Activated CD8-positive, alpha-beta memory T cell treated with anti-CD3 and anti-CD28 coated beads, Interleukin-2, amount 10 ng/mL, durations not matched to agents 7 days and 5 days (primary cell): Measurements from ENCODE around the gene EBI3. TPM values are rescaled to one million over a fixed set of nuclear protein-coding genes. Genes with fewer than 3 reads are reported as not detected.
A peak's percentile ranks its signal among the peaks of the same experiment; 100 is the strongest.
"Not testable (repeated sequence)": the region's sequence is repeated elsewhere in the genome, so short reads cannot be mapped to it uniquely, and the experiment has no call there.

Experiments
- ATAC-seq: fragments of 150-1000 bp; cut with Tn5 transposase; one replicate; pipeline ENCODE4 v1.10.0; 2021; ENCODE audit warnings: moderate library complexity
- CTCF ChIA-PET: fragments of 350-600 bp; sonication (Branson Sonifier 250); formaldehyde crosslinking; loops from one replicate; lab custom pipeline; 2021; ENCODE audit warnings: antibody characterized with exemption; lab: Charles Lee
- DNase-seq: peaks from one replicate; pipeline ENCODE4 v3.0.0-alpha.2; 2020
- H3K27ac Mint-ChIP-seq: one replicate; pipeline ENCODE4 v1.8.0; 2021; ENCODE audit warnings: mild to moderate bottlenecking, mixed read lengths
- H3K27me3 Mint-ChIP-seq: one replicate; pipeline ENCODE4 v1.8.0; 2021; ENCODE audit warnings: mixed read lengths
- H3K36me3 Mint-ChIP-seq: one replicate; pipeline ENCODE4 v1.8.0; 2021; ENCODE audit warnings: mild to moderate bottlenecking, mixed read lengths
- H3K4me1 Mint-ChIP-seq: one replicate; pipeline ENCODE4 v1.8.0; 2021; ENCODE audit warnings: mixed read lengths
- H3K4me3 Mint-ChIP-seq: one replicate; pipeline ENCODE4 v1.8.0; 2021; ENCODE audit warnings: mild to moderate bottlenecking, moderate library complexity, mixed read lengths
- H3K9me3 Mint-ChIP-seq: one replicate; pipeline ENCODE4 v1.8.0; 2022; ENCODE audit warnings: low read depth, mixed read lengths
- total RNA-seq, 2 experiments: library from RNA; stranded (reverse); gene quantifications; one replicate each; pipeline ENCODE4 v1.2.3, GENCODE V29; 2021

EBI3 gene
- total RNA-seq, 2 experiments from 2014 or later, result 2.6 to 14.7 TPM

DNA sequence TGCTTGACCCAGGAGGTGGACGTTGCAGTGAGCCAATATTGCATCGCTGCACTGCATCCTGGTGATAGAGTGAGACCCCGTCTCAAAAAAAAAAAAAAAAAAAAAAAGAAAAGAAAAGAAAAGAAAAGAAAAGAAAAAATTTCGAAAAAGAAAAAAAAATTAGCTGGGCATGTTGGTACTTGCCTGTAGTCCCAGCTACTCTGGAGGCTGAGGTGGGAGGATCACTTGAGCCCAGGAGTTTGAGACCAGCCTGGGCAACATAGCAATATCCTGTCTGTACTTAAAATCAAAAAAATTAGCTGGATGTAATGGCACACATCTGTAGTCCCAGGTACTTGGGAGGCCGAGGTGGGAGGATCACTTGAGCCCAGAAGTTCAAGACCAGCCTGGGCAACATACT, 2.8 kb downstream of the EBI3 start:
- not testable (repeated sequence) for H3K4me3 Mint-ChIP-seq, H3K27me3 Mint-ChIP-seq, ATAC-seq, H3K36me3 Mint-ChIP-seq, DNase-seq, H3K27ac Mint-ChIP-seq, H3K9me3 Mint-ChIP-seq, H3K4me1 Mint-ChIP-seq
- CTCF ChIA-PET, result interaction anchor here (0.6 to 4.0 kb wide), 7 partner anchors 10 to 352 kb away, joined by 3 to 14 read pairs (median 4); partner anchors contain the start of genes MPND and YJU2

DNA sequence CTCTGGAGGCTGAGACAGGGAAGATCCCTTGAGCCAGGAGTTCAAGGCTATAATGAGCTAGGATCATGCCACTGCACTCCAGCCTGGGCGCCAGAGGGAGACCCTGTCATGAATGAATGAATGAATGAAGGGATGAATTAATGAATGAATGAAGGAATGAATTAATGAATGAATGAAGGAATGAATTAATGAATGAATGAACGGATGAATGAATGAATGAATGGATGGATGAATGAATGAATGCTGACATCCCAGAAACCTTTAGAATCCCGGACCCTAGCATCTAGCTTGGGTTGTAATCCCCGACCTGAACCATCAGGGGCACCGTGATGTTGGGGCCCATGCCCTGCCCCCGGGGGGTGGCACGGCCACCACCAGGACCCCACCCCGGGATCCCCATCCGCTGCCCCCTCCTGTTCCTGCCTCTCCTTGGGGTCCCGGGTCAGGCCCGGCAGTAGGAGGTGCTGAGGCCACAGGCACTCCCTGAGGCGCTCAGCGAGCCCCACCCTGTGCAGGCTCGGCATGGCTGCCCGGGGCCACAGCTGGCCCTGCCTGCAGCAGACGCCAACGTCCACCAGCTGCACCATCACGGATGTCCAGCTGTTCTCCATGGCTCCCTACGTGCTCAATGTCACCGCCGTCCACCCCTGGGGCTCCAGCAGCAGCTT, 3.4 kb downstream of the EBI3 start:
- no peak overlapping the region for H3K27ac Mint-ChIP-seq
- no peaks in the 10 kb centered on the region for H3K27me3 Mint-ChIP-seq
- H3K4me1 Mint-ChIP-seq, result peaks cover 8% of the 10 kb centered on the region
- no peaks in the 10 kb centered on the region for H3K9me3 Mint-ChIP-seq
- H3K4me3 Mint-ChIP-seq, result no peak overlapping the region
- DNase-seq, result no peak
- CTCF ChIA-PET, result interaction anchor here (0.6 to 4.0 kb wide), 9 partner anchors 11 to 353 kb away, joined by 3 to 14 read pairs (median 4); partner anchors contain the start of genes CREB3L3, MPND and YJU2
- no peaks in the 10 kb centered on the region for H3K36me3 Mint-ChIP-seq
- ATAC-seq, result no peak

DNA sequence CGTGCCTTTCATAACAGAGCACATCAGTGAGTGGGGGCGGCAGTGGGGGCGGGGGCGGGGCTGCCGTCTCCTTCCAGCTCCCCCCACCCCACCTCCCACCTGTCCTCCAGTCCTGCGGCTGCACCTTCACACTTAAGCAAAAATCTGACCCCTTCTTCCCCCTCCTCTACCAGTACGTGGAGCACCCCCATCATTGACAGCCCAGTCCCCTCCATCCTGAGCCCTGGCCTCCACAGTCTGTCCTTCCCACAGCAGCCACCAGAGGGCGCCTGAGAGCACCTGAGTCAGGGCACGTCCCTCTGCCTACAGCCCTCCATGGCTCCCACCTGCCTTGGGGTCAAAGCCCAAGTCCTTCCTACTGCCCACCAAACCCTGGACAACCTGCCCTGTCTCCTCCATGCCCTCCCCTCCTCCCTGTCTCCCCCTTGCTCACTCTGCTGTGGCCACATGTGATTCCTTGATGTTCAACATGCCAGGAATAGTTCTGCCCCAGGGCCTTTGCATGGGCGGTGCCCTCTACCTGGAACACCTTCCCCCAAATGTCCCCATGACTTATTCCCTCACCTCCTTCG, 4.0 kb downstream of the EBI3 start:
- H3K4me1 Mint-ChIP-seq, result peaks cover 8% of the 10 kb centered on the region
- no peak overlapping the region for H3K4me3 Mint-ChIP-seq
- H3K9me3 Mint-ChIP-seq, result no peaks in the 10 kb centered on the region
- H3K27me3 Mint-ChIP-seq, result no peaks in the 10 kb centered on the region
- DNase-seq (peak; percentile 85), ATAC-seq (peak; percentile 65)
- H3K27ac Mint-ChIP-seq, result no peak overlapping the region
- H3K36me3 Mint-ChIP-seq, result no peaks in the 10 kb centered on the region
- CTCF ChIA-PET, result interaction anchor here (0.8 to 4.0 kb wide), 10 partner anchors 10 to 119 kb away, joined by 3 to 14 read pairs (median 4); partner anchors contain the start of genes CREB3L3, MPND and YJU2

DNA sequence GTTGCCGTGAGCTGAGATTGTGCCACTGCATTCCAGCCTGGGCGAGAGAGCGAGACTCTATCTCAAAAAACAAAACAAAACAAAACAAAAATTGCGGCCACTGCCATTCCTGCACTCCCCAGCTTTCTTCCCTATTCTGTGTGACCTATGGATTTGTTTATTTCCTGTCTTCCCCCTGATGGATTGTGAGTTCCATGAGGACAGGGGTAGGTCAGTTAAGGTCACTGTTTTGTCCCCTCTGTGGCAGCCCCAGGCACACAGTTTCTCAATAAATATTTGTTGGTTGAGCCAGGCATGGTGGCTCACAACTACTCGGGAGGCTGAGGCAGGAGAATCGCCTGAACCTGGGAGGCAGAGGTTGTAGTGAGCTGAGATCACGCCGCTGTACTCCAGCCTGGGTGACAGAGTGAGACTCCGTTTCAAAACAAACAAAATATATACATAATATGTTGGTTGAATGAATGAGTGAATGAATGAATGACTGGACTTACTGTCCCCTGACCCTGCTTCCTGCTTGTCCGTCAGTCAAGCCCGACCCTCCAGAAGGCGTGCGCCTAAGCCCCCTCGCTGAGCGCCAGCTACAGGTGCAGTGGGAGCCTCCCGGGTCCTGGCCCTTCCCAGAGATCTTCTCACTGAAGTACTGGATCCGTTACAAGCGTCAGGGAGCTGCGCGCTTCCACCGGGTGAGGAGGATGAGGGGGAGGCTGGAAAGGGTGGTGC, 5.0 kb downstream of the EBI3 start:
- peaks cover 6% of the 10 kb centered on the region for H3K4me1 Mint-ChIP-seq
- H3K27ac Mint-ChIP-seq, result no peak overlapping the region
- CTCF ChIA-PET, result interaction anchor here (0.8 to 4.0 kb wide), 6 partner anchors 9 to 118 kb away, joined by 3 to 14 read pairs (median 4); partner anchors contain the start of gene YJU2
- DNase-seq (no peak), ATAC-seq (no peak)
- no peak overlapping the region for H3K4me3 Mint-ChIP-seq
- H3K9me3 Mint-ChIP-seq, result no peaks in the 10 kb centered on the region
- H3K27me3 Mint-ChIP-seq, result no peaks in the 10 kb centered on the region
- H3K36me3 Mint-ChIP-seq, result no peaks in the 10 kb centered on the region

DNA sequence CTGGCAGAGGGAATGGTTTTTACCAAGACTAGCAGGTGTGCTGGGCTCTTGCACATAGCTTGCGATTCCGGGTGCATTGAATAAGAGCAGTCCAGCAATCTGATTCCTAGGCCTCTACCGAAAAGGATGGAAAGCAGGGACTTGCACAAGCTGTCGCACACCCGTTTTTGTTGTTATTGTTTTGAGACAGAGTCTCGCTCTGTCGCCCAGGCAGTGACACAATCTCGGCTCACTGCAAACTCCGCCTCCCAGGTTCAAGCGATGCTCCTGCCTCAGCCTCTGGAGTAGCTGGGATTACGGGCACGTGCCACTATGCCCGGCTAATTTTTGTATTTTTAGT, 5.5 kb downstream of the EBI3 start:
- H3K9me3 Mint-ChIP-seq, result no peaks in the 10 kb centered on the region
- no peak for ATAC-seq
- CTCF ChIA-PET, result interaction anchor here (0.7 to 4.0 kb wide), 2 partner anchors 13 to 326 kb away, joined by 3 to 14 read pairs; no protein-coding TSS in a partner anchor
- H3K27me3 Mint-ChIP-seq, result no peaks in the 10 kb centered on the region
- no peaks in the 10 kb centered on the region for H3K36me3 Mint-ChIP-seq
- no peak overlapping the region for H3K4me3 Mint-ChIP-seq
- peaks cover 1% of the 10 kb centered on the region for H3K4me1 Mint-ChIP-seq
- no peak for DNase-seq
- no peak overlapping the region for H3K27ac Mint-ChIP-seq

DNA sequence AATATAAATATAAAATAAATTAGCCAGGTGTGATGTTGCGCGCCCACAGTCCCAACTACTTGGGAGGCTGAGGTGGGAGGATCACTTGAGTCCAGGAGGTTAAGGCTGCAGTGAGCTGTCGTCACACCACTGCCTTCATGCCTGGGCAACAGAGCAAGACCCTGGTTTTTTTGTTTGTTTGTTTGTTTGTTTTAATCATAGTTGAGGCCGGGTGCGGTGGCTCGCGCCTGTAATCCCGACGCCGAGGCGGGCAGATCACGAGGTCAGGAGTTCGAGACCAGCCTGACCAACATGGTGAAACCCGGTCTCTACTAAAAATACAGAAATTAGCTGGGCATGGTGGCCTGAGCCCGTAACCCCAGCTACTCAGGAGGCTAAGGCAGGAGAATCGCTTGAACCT, 8.2 kb downstream of the EBI3 start:
- H3K27ac Mint-ChIP-seq, ATAC-seq, H3K27me3 Mint-ChIP-seq, H3K9me3 Mint-ChIP-seq, CTCF ChIA-PET, H3K4me3 Mint-ChIP-seq, H3K36me3 Mint-ChIP-seq, DNase-seq, H3K4me1 Mint-ChIP-seq: not testable (repeated sequence)

DNA sequence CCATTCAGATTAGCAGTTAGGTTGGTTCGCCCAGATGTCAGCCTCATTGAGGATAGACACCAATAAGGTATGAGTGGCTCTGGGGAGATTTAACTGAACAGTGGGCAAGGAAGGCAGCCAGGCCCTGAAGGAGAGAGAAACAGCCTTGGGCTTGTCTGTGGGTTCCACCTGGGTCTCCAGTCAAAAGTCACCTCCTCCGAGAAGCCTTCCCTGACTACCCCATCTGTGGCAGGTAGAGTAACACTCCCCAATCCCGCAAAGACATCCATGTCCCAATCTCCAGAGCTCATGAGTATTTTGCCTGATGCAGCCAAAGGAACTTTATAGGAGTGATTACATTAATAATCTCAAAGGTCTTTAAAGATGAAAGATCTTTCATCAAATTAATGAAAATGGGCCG, 9.5 kb downstream of the EBI3 start:
- Mint-ChIP-seq H3K36me3 (no peaks in the 10 kb centered on the region), H3K9me3 (peaks cover 2% of the 10 kb centered on the region), H3K27ac (no peak overlapping the region), H3K4me3 (no peak overlapping the region), H3K27me3 (no peaks in the 10 kb centered on the region), H3K4me1 (no peaks in the 10 kb centered on the region)
- CTCF ChIA-PET, result interaction anchor here (1.6 kb wide), 1 partner anchor 9 kb away, joined by 4 read pairs; no protein-coding TSS in a partner anchor
- DNase-seq (no peak), ATAC-seq (no peak)

DNA sequence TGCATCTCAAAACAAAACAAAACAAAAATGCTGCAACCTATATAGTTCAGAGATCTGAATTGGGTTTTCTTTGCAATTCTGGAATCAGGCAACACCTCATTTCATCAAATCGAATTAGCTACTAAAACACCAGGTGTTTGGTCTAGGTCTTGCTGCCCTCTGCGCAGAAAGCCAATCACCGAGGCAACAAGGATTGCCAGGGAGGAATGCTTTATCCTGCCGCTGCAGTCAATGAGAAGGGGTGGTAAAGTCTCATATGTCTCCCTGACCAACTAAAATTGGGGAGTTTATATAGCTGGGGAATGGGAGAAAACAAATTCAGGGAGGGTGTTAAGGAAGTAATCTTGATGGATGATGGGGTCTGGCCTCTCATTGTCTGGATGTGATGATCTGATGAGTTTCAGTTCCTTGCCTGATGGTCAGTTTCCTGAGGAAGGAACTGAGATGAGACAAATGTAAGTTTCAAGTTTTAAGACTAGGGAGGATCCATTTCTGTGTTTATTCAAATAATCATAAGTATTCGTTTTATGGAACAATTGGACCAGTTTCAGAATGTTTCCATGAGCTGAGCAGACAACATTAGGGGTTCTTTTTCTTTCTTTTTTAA, 12.6 kb downstream of the EBI3 start:
- Mint-ChIP-seq H3K27ac (no peak overlapping the region), H3K36me3 (no peaks in the 10 kb centered on the region), H3K9me3 (peaks cover 2% of the 10 kb centered on the region), H3K4me3 (no peak overlapping the region), H3K4me1 (peaks cover 9% of the 10 kb centered on the region), H3K27me3 (no peaks in the 10 kb centered on the region)
- no peak for DNase-seq
- ATAC-seq, result no peak
- CTCF ChIA-PET, result interaction anchor here (0.7 to 1.6 kb wide), 3 partner anchors 22 to 254 kb away, joined by 3 to 4 read pairs (median 3); no protein-coding TSS in a partner anchor

DNA sequence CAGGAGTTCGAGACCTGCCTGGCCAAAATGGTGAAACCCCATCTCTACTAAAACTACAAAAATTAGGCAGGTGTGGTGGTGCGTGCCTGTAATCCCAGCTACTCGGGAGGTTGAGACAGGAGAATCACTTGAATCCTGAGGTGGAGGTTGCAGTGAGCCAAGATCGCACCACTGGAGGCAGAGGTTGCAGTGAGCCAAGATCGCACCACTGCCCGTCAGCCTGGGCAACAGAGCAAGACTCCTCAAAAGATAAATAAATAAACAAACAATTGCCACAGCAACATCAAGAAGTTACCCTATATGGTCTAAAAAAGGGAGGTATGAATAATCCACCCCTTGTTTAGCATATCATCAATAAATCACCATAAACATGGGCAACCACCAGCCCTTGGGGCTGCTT, 16.6 kb downstream of the EBI3 start:
- Mint-ChIP-seq H3K27ac (peak overlapping the region; percentile 97), H3K4me1 (peaks cover 21% of the 10 kb centered on the region), H3K36me3 (peaks cover 19% of the 10 kb centered on the region), H3K4me3 (peak overlapping the region; percentile 85)
- H3K9me3 Mint-ChIP-seq, DNase-seq, H3K27me3 Mint-ChIP-seq, ATAC-seq, CTCF ChIA-PET: not testable (repeated sequence)

DNA sequence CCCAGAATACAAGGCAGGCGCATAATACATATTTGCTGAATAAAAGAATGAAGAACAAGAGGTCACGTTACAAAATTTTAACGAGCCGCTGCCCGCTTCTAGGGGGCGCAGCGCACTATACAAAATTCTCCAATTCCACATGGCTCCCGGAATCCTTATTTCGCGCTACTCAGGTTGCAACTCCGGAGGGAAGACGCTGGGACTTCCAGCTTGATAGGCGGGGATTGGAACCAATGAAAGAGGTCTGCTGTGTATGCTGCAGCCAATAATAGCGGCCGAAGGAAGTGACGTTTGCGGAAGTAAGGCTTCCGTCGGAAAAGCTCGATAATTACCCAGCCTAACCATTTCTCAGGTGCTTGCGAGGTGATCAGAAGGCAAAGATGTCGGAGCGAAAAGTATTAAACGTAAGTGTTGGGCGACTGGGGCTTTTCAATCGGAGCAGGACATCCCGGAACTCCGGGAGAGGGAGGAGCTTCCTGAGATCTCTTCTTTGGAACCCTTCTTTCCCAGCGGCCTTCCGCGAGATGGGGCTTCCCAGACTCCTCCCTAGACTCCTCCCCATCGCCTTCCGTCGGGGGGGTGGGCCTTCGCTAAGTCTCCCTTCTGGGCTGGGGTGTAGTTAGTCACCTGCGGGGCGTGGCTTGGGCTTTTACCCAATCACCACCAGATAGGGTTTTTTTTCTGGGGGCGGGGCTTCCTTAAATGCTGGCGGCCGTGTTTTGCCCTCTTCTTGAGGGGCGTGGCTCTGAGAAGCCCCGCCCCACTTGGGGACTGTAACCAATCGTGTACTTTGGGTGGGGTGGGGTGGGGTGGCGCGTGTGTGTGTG, 17.7 kb downstream of the EBI3 start, which contains the start of gene YJU2:
Gene YJU2, plus strand, starts transcription at position 314 of the 827 bp plus-strand sequence. Its CDS starts 67 bp downstream, at position 381.
- Mint-ChIP-seq H3K27ac (peak within 1 kb of the TSS; percentile 97), H3K4me1 (peaks cover 21% of the 10 kb centered on the region), H3K9me3 (peaks cover 2% of the 10 kb centered on the region), H3K27me3 (no peaks in the 10 kb centered on the region), H3K4me3 (peak within 1 kb of the TSS; percentile 85), H3K36me3 (peaks cover 30% of the 10 kb centered on the region)
- DNase-seq (peak; percentile 99), ATAC-seq (peak; percentile 98)
- CTCF ChIA-PET, result interaction anchor here (0.8 to 1.4 kb wide), 12 partner anchors 9 to 485 kb away, joined by 3 to 12 read pairs (median 4); partner anchors contain the start of genes CHAF1A, MPND, MRPL54 and SH3GL1

DNA sequence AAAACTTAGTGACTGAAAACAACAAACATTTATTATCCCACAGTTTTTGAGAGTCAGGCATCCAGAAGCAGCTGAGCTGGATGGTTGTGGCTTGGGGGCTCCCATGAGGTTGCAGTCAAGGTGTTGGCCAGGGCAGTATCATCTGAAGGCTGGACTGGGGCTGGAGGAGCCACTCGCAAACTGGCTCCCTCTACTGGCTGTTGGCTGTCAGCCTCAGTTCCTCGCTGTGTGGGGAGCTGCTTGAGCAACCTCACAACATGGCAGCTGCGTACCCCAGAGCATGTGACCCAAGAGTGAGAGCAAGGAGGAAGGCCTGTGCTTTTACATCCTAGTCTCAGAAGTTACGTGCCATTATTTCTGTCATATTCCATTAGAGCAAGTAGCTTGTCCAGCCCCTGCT, 27.2 kb downstream of the EBI3 start:
- no peaks in the 10 kb centered on the region for H3K4me1 Mint-ChIP-seq
- H3K9me3 Mint-ChIP-seq, result peaks cover 5% of the 10 kb centered on the region
- H3K36me3 Mint-ChIP-seq, result peaks cover 63% of the 10 kb centered on the region
- H3K4me3 Mint-ChIP-seq, result no peak overlapping the region
- ATAC-seq, result no peak
- H3K27ac Mint-ChIP-seq, result no peak overlapping the region
- CTCF ChIA-PET, result interaction anchor here (1.3 to 1.5 kb wide), 3 partner anchors 9 to 96 kb away, joined by 4 to 8 read pairs (median 5); partner anchors contain the start of gene YJU2
- H3K27me3 Mint-ChIP-seq, result no peaks in the 10 kb centered on the region
- DNase-seq, result no peak

DNA sequence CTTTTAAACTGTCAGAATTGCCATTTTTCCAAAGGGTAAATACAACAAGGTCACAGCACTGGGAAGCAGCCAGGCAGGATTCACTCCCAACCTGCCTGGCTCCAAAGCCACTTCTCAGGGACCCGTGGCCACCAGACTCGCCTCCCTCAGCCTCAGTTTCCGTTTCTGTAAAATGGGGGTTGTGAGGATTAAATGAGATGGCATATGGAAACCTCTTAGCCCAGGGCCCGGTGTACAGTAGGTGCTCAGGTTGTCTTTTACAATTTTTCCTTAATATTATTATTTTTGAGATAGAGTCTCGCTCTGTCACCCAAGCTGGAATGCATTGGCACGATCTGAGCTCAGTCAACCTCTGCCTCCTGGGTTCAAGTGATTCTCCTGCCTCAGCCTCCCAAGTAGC, 27.7 kb downstream of the EBI3 start:
- H3K4me3 Mint-ChIP-seq, result no peak overlapping the region
- no peak overlapping the region for H3K27ac Mint-ChIP-seq
- H3K9me3 Mint-ChIP-seq, result peaks cover 5% of the 10 kb centered on the region
- no peaks in the 10 kb centered on the region for H3K4me1 Mint-ChIP-seq
- CTCF ChIA-PET, result interaction anchor here (1.3 to 1.5 kb wide), 3 partner anchors 10 to 95 kb away, joined by 4 to 8 read pairs (median 5); partner anchors contain the start of gene YJU2
- ATAC-seq (no peak), DNase-seq (no peak)
- H3K36me3 Mint-ChIP-seq, result peaks cover 58% of the 10 kb centered on the region
- H3K27me3 Mint-ChIP-seq, result no peaks in the 10 kb centered on the region
